ENCODE results near the gene ZFP82. TPM values are rescaled to one million over a fixed set of nuclear protein-coding genes. Genes with fewer than 3 reads are reported as not detected.

Gene ZFP82
- total and polyA plus RNA-seq, 12 donors = 1.9 to 6.3 (median 4.3) TPM

DNA sequence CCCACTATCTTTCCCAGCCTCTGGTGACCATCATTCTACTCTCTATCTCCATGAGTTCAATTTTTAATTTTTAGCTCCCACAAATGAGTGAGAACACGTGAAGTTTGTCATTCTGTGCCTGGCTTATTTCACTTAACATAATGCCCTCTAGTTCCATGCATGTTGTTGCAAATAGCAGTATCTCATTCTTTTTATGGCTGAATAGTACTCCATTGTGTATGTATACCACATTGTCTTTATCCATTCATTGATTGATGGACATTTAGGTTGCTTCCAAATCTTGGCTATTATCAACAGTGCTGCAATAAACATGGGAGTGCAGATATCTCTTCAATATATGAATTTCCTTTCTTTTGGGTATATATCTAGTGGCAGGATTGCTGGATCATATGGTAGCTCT, 22.9 kb upstream of the ZFP82 start:
- no peak for DNase-seq
- intact Hi-C loops (cut with DNase I) = no loop called here
- H3K9me3 ChIP-seq = peaks cover 0 to 97% (median 42%) of the 10 kb centered on the region in 11 donors
- H3K4me1 ChIP-seq = no peaks in the 10 kb centered on the region
- no peak for ATAC-seq
- no peak overlapping the region for H3K4me3 ChIP-seq
- TF ChIP-seq, protein P1, sequence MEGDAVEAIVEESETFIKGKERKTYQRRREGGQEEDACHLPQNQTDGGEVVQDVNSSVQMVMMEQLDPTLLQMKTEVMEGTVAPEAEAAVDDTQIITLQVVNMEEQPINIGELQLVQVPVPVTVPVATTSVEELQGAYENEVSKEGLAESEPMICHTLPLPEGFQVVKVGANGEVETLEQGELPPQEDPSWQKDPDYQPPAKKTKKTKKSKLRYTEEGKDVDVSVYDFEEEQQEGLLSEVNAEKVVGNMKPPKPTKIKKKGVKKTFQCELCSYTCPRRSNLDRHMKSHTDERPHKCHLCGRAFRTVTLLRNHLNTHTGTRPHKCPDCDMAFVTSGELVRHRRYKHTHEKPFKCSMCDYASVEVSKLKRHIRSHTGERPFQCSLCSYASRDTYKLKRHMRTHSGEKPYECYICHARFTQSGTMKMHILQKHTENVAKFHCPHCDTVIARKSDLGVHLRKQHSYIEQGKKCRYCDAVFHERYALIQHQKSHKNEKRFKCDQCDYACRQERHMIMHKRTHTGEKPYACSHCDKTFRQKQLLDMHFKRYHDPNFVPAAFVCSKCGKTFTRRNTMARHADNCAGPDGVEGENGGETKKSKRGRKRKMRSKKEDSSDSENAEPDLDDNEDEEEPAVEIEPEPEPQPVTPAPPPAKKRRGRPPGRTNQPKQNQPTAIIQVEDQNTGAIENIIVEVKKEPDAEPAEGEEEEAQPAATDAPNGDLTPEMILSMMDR (IDR thresholded peaks at IDR 0.05) = no peak
- no peaks in the 10 kb centered on the region for H3K27me3 ChIP-seq
- peaks cover 0 to 15% (median 4%) of the 10 kb centered on the region in 9 donors for H3K36me3 ChIP-seq
- WGBS, 2 donors = 53 to 79% methylated on average over 1 of the region's 1 CpG
- no peak overlapping the region for H3K27ac ChIP-seq

DNA sequence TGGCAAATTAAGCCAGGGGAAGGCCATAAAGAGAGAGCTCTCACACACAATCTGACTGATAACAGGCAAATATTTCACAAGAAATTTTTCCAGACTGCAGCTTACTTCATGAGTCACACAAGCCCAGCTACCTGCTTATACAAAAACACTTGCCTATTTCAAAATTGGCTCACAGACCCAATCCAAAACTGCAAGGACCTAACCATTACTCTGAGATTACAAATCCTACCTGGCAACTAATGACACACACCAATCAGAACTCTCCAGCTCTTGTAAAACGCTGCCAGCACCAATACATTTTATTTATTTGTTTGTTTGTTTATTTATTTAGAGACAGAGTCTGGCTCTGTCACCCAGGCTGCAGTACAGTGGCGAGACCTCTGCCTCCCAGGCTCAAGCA, 18.1 kb upstream of the ZFP82 start:
- no peak for ATAC-seq
- Histone ChIP-seq H3K4me1 (no peaks in the 10 kb centered on the region), H3K27ac (no peak overlapping the region), H3K27me3 (no peaks in the 10 kb centered on the region), H3K9me3 (peaks cover 0 to 91% (median 4%) of the 10 kb centered on the region in 11 donors), H3K36me3 (no peaks in the 10 kb centered on the region), H3K4me3 (no peak overlapping the region)
- intact Hi-C loops (cut with DNase I) = no loop called here
- TF ChIP-seq, protein P1 (IDR thresholded peaks at IDR 0.05) = no peak
- 36 to 49% methylated on average over 2 of the region's 2 CpGs for WGBS, 2 donors
- no peak for DNase-seq

DNA sequence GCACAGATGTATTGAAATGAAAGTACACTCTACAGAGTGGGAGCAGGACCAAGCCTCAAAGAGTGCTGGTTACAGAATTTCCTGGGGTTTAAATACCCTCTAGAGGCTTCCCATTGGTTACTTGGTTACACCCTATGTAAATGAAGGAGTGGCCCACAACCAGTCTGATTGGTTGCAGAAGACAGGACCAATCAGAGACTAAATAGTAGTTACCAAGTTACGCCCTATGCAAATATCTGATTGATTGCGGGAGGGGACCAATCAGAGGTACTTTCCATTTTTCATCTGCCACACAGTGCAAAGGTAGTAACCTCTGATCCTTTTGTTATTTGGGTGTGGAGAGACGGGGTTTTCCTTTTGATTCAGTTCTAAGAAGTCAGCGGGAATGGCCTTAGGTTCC, 5.5 kb upstream of the ZFP82 start:
- Histone ChIP-seq H3K9me3 (peaks cover 0 to 39% (median 0%) of the 10 kb centered on the region in 11 donors), H3K36me3 (no peaks in the 10 kb centered on the region), H3K4me3 (no peak overlapping the region), H3K27ac (no peak overlapping the region), H3K27me3 (peaks cover 0 to 21% (median 0%) of the 10 kb centered on the region in 7 donors), H3K4me1 (peaks cover 0 to 20% (median 3%) of the 10 kb centered on the region in 9 donors)
- DNase-seq = no peak
- WGBS, 2 donors = 94% methylated on average over 4 of the region's 4 CpGs
- ATAC-seq = no peak
- intact Hi-C loops (cut with DNase I) = no loop called here
- TF ChIP-seq, protein P1 (IDR thresholded peaks at IDR 0.05) = no peak

DNA sequence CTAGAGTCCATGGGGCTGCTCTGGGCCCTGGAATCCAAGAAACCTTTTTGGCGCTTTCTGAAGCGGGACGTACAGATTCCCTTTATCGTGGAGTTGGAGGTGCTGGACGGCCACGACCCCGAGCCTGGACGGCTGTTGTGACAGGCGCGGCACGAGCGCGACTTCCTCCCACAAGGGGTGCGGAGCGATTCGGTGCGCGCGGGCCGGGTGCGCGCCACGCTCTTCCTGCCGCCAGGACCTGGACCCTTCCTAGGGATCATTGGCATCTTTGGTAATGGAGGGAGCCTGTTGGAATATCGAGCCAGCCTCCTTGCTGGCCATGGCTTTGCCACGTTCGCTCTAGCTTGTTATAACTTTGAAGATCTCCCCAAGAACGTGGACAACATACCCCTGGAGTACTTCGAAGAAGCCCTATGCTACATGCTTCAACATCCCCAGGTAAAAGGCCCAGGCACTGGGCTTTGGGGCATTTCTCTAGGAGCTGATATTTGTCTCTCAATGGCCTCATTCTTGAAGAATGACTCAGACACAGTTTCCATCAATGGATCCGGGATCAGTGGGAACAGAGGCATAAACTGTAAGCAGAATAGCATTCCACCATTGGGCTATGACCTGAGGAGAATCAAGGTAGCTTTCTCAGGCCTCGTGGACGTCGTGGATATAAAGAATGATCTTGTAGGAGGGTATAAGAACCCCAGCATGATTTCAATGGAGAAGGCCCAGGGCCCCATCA, 3.5 kb upstream of the ZFP82 start:
- Histone ChIP-seq H3K4me1 (peaks cover 2 to 33% (median 16%) of the 10 kb centered on the region in 9 donors), H3K9me3 (peaks cover 0 to 28% (median 0%) of the 10 kb centered on the region in 11 donors), H3K27ac (peak overlapping the region in 7 of 10 donors; percentile 23 to 64 (median 51)), H3K36me3 (no peaks in the 10 kb centered on the region), H3K27me3 (peaks cover 0 to 21% (median 0%) of the 10 kb centered on the region in 7 donors), H3K4me3 (peak overlapping the region; percentile 28 to 68 (median 60))
- intact Hi-C loops (cut with DNase I) = no loop called here
- TF ChIP-seq, protein P1 (IDR thresholded peaks at IDR 0.05) = no peak
- whole genome bisulfite sequencing, 2 donors = 21% methylated on average over 33 of the region's 33 CpGs
- ATAC-seq = peak in 1 of 8 donors; percentile 1
- DNase-seq = no peak
